ENCODE data around the gene ANGPTL2.

The ANGPTL2 gene

DNA sequence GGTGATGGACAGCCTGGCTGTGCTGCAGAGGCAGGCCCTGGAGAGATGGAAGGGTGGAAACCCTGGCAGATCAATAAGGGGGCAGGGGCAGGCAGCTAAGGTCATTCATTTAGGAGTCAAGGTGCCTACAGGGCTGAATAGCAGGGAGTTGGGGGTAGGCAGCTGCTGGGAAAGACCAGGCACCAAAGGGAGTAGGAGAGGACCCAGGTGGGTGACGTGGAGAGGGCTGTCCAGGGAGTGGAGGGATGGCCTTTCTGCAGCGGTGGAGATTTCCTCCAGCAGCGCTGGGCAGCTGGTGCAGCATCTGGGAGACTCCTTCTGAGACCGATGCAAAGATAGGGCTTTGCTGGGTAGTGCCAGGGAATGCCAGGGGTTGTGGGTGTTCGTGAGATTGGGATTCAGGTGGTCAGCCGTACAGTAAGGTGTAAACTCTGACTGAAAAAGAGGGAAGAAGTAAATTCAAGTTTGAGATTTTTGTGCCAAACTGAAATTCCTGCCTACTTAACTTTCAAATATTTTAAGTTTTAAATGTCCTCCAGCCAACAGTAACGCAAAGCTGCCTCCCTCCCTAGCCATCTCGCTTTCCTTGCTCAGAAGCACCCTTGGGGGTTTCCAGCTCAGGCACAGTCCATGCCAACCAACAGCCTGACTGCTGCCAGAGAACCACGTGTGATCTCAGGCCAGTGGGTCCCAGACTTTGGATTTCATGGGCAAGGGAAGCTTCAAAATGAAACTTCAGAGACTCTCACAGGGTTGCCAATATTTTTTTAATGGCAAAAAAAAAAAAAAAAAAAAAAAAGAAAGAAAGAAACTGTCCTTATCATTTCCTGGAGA, 18.6 kb upstream of the ANGPTL2 start:
- no peak for DNase-seq (ENCODE audit: low read depth)
- H3K4me3 ChIP-seq (ENCODE audit: control insufficient read depth, low read depth, low read length): no peak overlapping the region
- TF ChIP-seq, protein P1, sequence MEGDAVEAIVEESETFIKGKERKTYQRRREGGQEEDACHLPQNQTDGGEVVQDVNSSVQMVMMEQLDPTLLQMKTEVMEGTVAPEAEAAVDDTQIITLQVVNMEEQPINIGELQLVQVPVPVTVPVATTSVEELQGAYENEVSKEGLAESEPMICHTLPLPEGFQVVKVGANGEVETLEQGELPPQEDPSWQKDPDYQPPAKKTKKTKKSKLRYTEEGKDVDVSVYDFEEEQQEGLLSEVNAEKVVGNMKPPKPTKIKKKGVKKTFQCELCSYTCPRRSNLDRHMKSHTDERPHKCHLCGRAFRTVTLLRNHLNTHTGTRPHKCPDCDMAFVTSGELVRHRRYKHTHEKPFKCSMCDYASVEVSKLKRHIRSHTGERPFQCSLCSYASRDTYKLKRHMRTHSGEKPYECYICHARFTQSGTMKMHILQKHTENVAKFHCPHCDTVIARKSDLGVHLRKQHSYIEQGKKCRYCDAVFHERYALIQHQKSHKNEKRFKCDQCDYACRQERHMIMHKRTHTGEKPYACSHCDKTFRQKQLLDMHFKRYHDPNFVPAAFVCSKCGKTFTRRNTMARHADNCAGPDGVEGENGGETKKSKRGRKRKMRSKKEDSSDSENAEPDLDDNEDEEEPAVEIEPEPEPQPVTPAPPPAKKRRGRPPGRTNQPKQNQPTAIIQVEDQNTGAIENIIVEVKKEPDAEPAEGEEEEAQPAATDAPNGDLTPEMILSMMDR (IDR thresholded peaks at IDR 0.05; ENCODE audit: control insufficient read depth, insufficient read depth, low read depth, low read length, missing control alignments): no peak

DNA sequence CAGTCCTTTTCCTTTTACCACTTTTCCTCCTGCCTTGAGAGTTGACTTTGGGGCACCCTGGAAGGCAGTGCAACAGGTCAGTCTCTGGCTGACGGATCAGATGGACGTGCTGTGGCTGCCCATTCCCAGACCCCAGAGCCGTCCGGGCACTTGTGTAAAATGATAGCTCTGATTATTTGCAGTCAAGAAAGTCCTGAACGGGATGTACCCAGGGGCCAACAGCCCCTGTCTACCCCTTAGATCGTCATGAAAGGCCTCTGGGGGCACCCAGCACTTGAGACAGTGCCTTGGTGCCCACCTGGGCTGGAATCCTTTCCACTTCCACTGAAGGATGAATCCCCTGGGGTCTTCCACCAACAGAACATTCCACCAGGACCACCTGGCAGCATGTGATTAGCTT, 17.7 kb upstream of the ANGPTL2 start:
- H3K4me3 ChIP-seq (ENCODE audit: control insufficient read depth, low read depth, low read length): no peak overlapping the region
- TF ChIP-seq, protein P1 (IDR thresholded peaks at IDR 0.05; ENCODE audit: control insufficient read depth, insufficient read depth, low read depth, low read length, missing control alignments): no peak
- no peak for DNase-seq (ENCODE audit: low read depth)

DNA sequence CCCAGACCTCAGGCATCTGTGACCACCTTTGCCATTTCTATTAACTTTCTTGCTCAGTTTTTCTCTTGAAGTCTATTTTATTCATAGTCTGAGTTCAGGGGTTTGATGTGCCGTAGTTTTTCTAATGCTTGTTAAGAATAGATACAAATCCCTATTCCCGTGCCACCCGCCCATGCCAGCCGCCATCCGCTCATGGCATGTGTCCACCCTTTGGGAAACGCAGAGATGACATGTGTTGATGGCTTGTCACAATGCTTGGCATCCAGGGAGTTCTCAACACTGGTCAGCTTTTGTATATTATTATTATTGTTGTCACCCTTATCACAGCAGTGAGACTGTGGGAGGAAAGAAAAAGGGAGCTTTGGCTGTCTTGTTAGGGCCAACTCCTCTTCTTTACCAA, 17.3 kb upstream of the ANGPTL2 start:
- TF ChIP-seq, protein P1 (IDR thresholded peaks at IDR 0.05; ENCODE audit: control insufficient read depth, insufficient read depth, low read depth, low read length, missing control alignments): no peak
- H3K4me3 ChIP-seq (ENCODE audit: control insufficient read depth, low read depth, low read length): no peak overlapping the region
- no peak for DNase-seq (ENCODE audit: low read depth)

DNA sequence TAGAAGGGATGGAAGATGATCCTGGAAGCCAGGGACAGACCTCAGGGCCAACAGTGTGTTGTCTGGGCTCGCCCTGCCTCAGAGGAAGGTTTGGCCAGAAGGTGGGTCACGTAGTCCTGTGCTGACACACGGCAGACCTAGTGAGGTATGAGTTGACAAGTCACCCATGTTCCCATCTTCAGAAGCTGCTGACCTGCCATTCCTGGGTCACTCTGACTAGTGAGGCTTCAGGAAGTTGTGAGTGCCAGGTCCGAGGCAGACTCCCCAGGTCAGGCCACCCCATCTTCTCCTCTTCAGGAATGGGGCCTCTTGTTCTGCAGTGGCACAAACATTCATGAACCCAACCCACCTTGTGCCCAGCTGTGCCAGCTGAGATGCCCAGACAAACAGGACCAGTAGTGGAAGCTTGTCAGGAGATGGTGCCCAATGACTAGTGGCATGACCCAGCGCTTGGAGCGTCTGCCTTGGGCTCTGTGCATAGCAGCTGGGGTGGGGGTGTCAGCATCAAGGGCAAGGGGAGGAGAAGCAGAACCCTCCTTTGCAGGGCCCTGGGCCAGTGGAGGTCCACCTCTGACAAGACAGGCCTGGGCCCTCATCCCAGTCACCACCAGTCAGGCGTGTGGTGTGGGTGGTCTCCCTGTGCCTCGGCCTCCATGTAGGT, 16.8 kb upstream of the ANGPTL2 start:
- TF ChIP-seq, protein P1 (IDR thresholded peaks at IDR 0.05; ENCODE audit: control insufficient read depth, insufficient read depth, low read depth, low read length, missing control alignments): no peak
- no peak for DNase-seq (ENCODE audit: low read depth)
- H3K4me3 ChIP-seq (ENCODE audit: control insufficient read depth, low read depth, low read length): no peak overlapping the region

DNA sequence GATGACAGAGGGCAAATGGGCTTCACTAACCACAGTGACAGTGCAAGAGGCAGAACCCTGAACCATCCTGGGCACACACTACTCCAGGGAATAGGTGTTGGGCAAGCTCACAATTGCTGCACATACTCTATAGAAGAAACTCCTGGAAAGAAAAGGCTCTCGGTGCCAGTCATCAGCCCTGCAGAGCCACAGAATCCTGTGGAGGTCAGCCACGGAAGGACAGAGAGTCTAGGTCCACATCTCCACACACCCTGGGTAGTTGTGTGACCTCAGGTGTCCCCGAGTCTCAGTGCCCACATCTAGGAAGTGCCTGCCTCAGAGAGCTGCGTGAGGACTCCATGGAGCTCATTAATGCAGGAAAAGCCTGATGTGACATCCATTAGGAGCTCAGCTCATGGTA, 16.0 kb upstream of the ANGPTL2 start:
- DNase-seq (ENCODE audit: low read depth): no peak
- H3K4me3 ChIP-seq (ENCODE audit: control insufficient read depth, low read depth, low read length): no peak overlapping the region
- TF ChIP-seq, protein P1 (IDR thresholded peaks at IDR 0.05; ENCODE audit: control insufficient read depth, insufficient read depth, low read depth, low read length, missing control alignments): no peak

DNA sequence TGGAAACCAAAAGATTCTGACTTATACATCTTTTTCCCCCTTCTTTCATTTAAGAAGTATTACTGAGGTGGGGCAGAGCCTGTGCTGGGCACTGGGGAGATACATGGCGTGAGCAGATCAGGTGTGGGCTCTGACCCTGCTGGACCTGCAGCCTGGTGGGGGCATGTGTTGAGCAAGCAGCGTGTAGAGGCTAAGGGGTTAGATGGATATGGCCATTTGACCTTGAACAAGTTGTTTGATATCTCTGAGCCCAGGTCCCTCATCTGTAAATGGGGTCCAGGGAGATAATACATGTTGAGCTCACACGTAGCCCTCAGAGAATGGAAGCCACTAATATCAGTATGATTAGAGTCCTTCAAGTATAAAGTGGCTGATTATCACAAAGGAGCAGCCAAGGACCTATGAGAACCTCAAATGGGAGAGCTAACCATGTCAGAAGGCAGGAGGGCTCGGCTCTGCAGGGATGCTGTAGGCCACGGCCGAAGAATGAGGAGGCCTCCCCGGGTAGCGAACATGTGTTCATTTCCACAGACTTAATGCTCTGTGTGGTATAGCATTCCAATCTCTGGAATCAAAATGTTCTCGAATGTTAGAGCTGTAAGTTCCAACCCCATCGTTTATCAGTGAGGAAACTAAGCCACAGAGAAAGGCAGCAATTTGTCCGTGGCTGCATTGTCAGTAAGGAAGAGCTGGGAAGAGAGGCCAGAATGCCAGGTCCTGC, 15.4 kb upstream of the ANGPTL2 start:
- TF ChIP-seq, protein P1 (IDR thresholded peaks at IDR 0.05; ENCODE audit: control insufficient read depth, insufficient read depth, low read depth, low read length, missing control alignments): no peak
- no peak overlapping the region for H3K4me3 ChIP-seq (ENCODE audit: control insufficient read depth, low read depth, low read length)
- DNase-seq (ENCODE audit: low read depth): no peak

All from AG09309 (cell line).